Suppressor macrophage treated with lipopolysaccharide for 4 hours (primary cell): ENCODE measurements around the gene BICD1.
A peak's percentile ranks its signal among the peaks of the same experiment; 100 is the strongest.
"Not testable (repeated sequence)": the region's sequence is repeated elsewhere in the genome, so short reads cannot be mapped to it uniquely, and the experiment has no call there.

ENCODE experiments used
- DNase-seq: peaks from one replicate; pipeline ENCODE4 v3.0.0-alpha.2; 2020

Gene BICD1

GRCh38 chr12:32196250-32197198, 89.9 kb downstream of the BICD1 start:
- DNase-seq, result no peak

GRCh38 chr12:32197421-32197820, 90.8 kb downstream of the BICD1 start:
- no peak for DNase-seq

GRCh38 chr12:32198555-32198954, 91.9 kb downstream of the BICD1 start:
- peak; percentile 1 for DNase-seq

- no peak for DNase-seq
Measured at GRCh38 chr12:32201096-32201495, 94.4 kb downstream of the BICD1 start.

- DNase-seq, result no peak
Measured at GRCh38 chr12:32201976-32202375, 95.3 kb downstream of the BICD1 start.

GRCh38 chr12:32205731-32206130, 99.1 kb downstream of the BICD1 start:
- DNase-seq, result no peak

GRCh38 chr12:32208355-32208754, 101.7 kb downstream of the BICD1 start:
- no peak for DNase-seq

GRCh38 chr12:32211066-32211899, 104.6 kb downstream of the BICD1 start:
- DNase-seq, result peak; percentile 11

- DNase-seq, result no peak
Measured at GRCh38 chr12:32211900-32212156, 105.2 kb downstream of the BICD1 start.

GRCh38 chr12:32214723-32215122, 108.1 kb downstream of the BICD1 start:
- no peak for DNase-seq

GRCh38 chr12:32217354-32218310, 111.0 kb downstream of the BICD1 start:
- peak; percentile 61 for DNase-seq

GRCh38 chr12:32223941-32224340, 117.3 kb downstream of the BICD1 start:
- no peak for DNase-seq

GRCh38 chr12:32226768-32227167, 120.1 kb downstream of the BICD1 start:
- DNase-seq, result no peak

GRCh38 chr12:32229971-32230612, 123.4 kb downstream of the BICD1 start:
- no peak for DNase-seq

- DNase-seq, result no peak
Measured at GRCh38 chr12:32230613-32230993, 124.0 kb downstream of the BICD1 start.

GRCh38 chr12:32231361-32231760, 124.7 kb downstream of the BICD1 start:
- not testable (repeated sequence) for DNase-seq

GRCh38 chr12:32233568-32233967, 126.9 kb downstream of the BICD1 start:
- DNase-seq, result no peak

GRCh38 chr12:32235251-32235650, 128.6 kb downstream of the BICD1 start:
- DNase-seq, result no peak

- no peak for DNase-seq
Measured at GRCh38 chr12:32240162-32240561, 133.5 kb downstream of the BICD1 start.

GRCh38 chr12:32240831-32241230, 134.2 kb downstream of the BICD1 start:
- DNase-seq, result no peak

- no peak for DNase-seq
Measured at GRCh38 chr12:32242641-32243040, 136.0 kb downstream of the BICD1 start.

- no peak for DNase-seq
Measured at GRCh38 chr12:32248441-32249140, 141.9 kb downstream of the BICD1 start.
